GM12878 (cell line): ENCODE measurements around the gene MRPL33.

ENCODE experiments used
- BCL11A ChIP-seq: IDR thresholded peaks from 2 replicates; pipeline ENCODE4 v1.6.1; 2011; ENCODE audit warnings: low read depth, low read length
- EGR1 ChIP-seq, 2 experiments: IDR thresholded peaks; 1 replicate in 1 of 2; 2 replicates in 1 of 2; pipeline ENCODE4 v1.6.1; 2011 to 2012; ENCODE audit warnings: low read depth in 2 of 2, low read length in 2 of 2, borderline replicate concordance in 1 of 2, mild to moderate bottlenecking in 1 of 2, moderate library complexity in 1 of 2
- EZH2 ChIP-seq: IDR thresholded peaks from 2 replicates; pipeline ENCODE4 v1.6.1; 2012; ENCODE audit warnings: low read depth, mild to moderate bottlenecking, control low read depth, inconsistent platforms, low read length, borderline replicate concordance; ENCODE audit not compliant: control insufficient read depth
- FOXM1 ChIP-seq: IDR thresholded peaks from 2 replicates; pipeline ENCODE4 v1.6.1; 2012; ENCODE audit warnings: low read depth, mild to moderate bottlenecking, inconsistent platforms, low read length, moderate library complexity
- HDAC6 ChIP-seq: fragments of 200-600 bp; sonication (generic); IDR thresholded peaks from one replicate; pipeline ENCODE4 v1.8.0; 2017; ENCODE audit warnings: antibody characterized with exemption; ENCODE audit not compliant: unreplicated experiment
- MTA2 ChIP-seq: fragments of 450-650 bp; IDR thresholded peaks from 2 replicates; pipeline ENCODE4 v1.6.1; 2016; ENCODE audit warnings: low read depth, mild to moderate bottlenecking, moderate library complexity
- POLR2A ChIP-seq: IDR thresholded peaks from 2 replicates; pipeline ENCODE4 v1.6.1; 2011; ENCODE audit warnings: low read depth, mild to moderate bottlenecking, low read length
- POLR2AphosphoS5 ChIP-seq: IDR thresholded peaks from 2 replicates; pipeline ENCODE4 v1.6.1; 2011; ENCODE audit warnings: mild to moderate bottlenecking, low read length, inconsistent platforms
- POU2F2 ChIP-seq: IDR thresholded peaks from 3 replicates; pipeline ENCODE4 v1.6.1; 2011; ENCODE audit warnings: low read depth, mild to moderate bottlenecking, low read length, borderline replicate concordance
- TCF12 ChIP-seq: IDR thresholded peaks from 2 replicates; pipeline ENCODE4 v1.6.1; 2011; ENCODE audit warnings: low read depth, mild to moderate bottlenecking, low read length
- TCF3 ChIP-seq: IDR thresholded peaks from 2 replicates; pipeline ENCODE4 v1.6.1; 2012; ENCODE audit warnings: low read depth, mild to moderate bottlenecking, low read length, borderline replicate concordance; ENCODE audit not compliant: insufficient read depth
- TF ChIP-seq, protein P1 (sequence below), 3 experiments: IDR thresholded peaks in 2 of 3; conservative IDR thresholded peaks in 1 of 3; 2 replicates each; pipeline ENCODE4 v1.5.1; 2011; ENCODE audit warnings: low read depth in 3 of 3, low read length in 3 of 3, mild to moderate bottlenecking in 3 of 3, control low read depth in 2 of 3, moderate library complexity in 2 of 3, inconsistent platforms in 1 of 3, mixed read lengths in 1 of 3; ENCODE audit not compliant: control insufficient read depth in 2 of 3, insufficient read depth in 1 of 3; ENCODE audit errors: extremely low read depth in 1 of 3
- TF ChIP-seq, protein P2 (sequence below): IDR thresholded peaks from 2 replicates; pipeline ENCODE4 v1.6.1; 2012; ENCODE audit warnings: mild to moderate bottlenecking, low read depth, low read length

DNA sequence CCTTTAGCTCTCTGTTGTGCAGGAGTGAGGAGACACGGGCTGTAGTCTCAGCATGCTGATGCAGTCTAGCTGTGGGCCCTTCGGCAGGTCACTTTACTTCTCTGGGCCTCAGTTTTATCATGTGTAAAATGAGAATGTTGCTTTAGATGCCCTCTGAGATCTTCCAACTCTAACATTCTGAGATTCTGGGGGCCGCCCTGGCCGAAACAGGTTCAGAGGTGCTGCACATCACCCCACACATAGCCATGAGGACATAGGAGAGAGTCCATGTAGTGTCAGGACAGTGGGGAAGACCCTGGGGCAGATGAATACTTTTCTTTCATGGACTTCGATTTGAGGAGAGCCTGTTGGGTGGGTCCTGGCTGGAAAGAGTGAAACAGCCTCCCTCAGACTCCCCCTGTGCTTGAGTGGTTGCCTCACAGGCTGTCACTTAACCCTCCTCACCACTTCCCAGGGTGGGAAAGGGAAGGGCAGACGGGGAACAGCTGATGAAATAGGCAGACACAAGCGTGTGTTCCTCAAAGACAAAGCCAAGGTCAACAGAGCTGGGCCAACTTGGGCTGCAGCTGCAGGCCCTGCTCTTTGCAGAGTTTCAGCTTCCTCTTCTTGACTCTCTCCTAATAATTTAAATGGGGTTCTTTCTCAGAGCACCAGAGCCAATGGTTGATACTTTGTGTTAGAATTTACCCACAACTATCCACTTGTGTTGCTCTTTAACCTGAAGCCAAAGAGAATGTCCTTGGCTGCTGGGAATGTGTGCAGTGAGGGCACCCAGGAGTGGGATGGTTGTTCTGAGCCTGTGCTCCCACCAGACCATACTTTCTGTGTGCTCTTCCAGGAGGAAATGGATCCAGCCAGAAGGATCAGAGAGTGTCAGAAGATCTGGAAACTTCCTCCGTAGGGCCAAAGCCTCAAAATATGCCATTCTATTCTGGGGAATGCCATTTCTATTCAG lies 14.7 kb upstream of the MRPL33 start:
- TF ChIP-seq EZH2 = no peak
- no peak for TF ChIP-seq POLR2AphosphoS5
- TF ChIP-seq TCF3 = no peak
- TF ChIP-seq HDAC6 = no peak
- TF ChIP-seq FOXM1 = no peak
- no peak for TF ChIP-seq BCL11A
- TF ChIP-seq, protein P1, sequence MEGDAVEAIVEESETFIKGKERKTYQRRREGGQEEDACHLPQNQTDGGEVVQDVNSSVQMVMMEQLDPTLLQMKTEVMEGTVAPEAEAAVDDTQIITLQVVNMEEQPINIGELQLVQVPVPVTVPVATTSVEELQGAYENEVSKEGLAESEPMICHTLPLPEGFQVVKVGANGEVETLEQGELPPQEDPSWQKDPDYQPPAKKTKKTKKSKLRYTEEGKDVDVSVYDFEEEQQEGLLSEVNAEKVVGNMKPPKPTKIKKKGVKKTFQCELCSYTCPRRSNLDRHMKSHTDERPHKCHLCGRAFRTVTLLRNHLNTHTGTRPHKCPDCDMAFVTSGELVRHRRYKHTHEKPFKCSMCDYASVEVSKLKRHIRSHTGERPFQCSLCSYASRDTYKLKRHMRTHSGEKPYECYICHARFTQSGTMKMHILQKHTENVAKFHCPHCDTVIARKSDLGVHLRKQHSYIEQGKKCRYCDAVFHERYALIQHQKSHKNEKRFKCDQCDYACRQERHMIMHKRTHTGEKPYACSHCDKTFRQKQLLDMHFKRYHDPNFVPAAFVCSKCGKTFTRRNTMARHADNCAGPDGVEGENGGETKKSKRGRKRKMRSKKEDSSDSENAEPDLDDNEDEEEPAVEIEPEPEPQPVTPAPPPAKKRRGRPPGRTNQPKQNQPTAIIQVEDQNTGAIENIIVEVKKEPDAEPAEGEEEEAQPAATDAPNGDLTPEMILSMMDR (IDR thresholded peaks at IDR 0.05 in 2 of 3, conservative IDR thresholded peaks at IDR 0.05 in 1 of 3; ENCODE audit: control insufficient read depth in 2 of 3, extremely low read depth in 1 of 3, insufficient read depth in 1 of 3, low read depth in 3 of 3, low read length in 3 of 3) = no peak
- TF ChIP-seq POU2F2 = no peak
- TF ChIP-seq TCF12 = no peak
- TF ChIP-seq MTA2 = no peak
- TF ChIP-seq, protein P2, sequence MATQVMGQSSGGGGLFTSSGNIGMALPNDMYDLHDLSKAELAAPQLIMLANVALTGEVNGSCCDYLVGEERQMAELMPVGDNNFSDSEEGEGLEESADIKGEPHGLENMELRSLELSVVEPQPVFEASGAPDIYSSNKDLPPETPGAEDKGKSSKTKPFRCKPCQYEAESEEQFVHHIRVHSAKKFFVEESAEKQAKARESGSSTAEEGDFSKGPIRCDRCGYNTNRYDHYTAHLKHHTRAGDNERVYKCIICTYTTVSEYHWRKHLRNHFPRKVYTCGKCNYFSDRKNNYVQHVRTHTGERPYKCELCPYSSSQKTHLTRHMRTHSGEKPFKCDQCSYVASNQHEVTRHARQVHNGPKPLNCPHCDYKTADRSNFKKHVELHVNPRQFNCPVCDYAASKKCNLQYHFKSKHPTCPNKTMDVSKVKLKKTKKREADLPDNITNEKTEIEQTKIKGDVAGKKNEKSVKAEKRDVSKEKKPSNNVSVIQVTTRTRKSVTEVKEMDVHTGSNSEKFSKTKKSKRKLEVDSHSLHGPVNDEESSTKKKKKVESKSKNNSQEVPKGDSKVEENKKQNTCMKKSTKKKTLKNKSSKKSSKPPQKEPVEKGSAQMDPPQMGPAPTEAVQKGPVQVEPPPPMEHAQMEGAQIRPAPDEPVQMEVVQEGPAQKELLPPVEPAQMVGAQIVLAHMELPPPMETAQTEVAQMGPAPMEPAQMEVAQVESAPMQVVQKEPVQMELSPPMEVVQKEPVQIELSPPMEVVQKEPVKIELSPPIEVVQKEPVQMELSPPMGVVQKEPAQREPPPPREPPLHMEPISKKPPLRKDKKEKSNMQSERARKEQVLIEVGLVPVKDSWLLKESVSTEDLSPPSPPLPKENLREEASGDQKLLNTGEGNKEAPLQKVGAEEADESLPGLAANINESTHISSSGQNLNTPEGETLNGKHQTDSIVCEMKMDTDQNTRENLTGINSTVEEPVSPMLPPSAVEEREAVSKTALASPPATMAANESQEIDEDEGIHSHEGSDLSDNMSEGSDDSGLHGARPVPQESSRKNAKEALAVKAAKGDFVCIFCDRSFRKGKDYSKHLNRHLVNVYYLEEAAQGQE = no peak
- no peak for TF ChIP-seq POLR2A
- TF ChIP-seq EGR1 (IDR thresholded peaks at IDR 0.05; ENCODE audit: borderline replicate concordance in 1 of 2, low read depth in 2 of 2, low read length in 2 of 2) = no peak
